C4-2B (cell line): ENCODE results near the gene CALM3.

Source experiments
- ZFX ChIP-seq: fragments of 450-650 bp; IDR thresholded peaks from 2 replicates; pipeline ENCODE4 v1.6.1; 2017
- TF ChIP-seq, protein P1 (sequence below): fragments of 450-650 bp; conservative IDR thresholded peaks from 2 replicates; pipeline ENCODE4 v1.5.1; 2017; ENCODE audit warnings: mild to moderate bottlenecking

DNA sequence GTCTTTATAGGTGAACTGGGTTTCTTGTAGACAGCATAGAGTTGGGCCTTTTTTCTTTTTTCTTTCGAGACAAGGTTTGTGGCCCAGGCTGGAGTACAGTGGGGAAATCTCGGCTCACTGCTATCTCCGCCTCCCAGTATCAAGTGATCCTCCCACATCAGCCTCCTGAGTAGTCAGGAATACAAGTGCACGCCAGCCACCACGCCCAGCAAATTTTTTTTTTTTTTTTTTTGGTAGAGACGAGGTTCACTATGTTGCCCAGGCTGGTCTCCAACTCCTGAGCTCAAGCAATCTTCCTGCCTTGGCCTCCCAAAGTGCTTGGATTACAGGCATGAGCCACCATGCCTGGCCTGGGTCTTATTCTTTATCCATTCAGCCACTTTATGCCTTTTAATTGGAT is 5.1 kb upstream of the CALM3 start:
- TF ChIP-seq, protein P1, sequence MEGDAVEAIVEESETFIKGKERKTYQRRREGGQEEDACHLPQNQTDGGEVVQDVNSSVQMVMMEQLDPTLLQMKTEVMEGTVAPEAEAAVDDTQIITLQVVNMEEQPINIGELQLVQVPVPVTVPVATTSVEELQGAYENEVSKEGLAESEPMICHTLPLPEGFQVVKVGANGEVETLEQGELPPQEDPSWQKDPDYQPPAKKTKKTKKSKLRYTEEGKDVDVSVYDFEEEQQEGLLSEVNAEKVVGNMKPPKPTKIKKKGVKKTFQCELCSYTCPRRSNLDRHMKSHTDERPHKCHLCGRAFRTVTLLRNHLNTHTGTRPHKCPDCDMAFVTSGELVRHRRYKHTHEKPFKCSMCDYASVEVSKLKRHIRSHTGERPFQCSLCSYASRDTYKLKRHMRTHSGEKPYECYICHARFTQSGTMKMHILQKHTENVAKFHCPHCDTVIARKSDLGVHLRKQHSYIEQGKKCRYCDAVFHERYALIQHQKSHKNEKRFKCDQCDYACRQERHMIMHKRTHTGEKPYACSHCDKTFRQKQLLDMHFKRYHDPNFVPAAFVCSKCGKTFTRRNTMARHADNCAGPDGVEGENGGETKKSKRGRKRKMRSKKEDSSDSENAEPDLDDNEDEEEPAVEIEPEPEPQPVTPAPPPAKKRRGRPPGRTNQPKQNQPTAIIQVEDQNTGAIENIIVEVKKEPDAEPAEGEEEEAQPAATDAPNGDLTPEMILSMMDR: no peak
- TF ChIP-seq ZFX: no peak
